Body of pancreas (tissue), 4 donors: ENCODE results near the gene RABGAP1. TPM values are rescaled to one million over a fixed set of nuclear protein-coding genes. Genes with fewer than 3 reads are reported as not detected.
A peak's percentile ranks its signal among the peaks of the same experiment; 100 is the strongest.

Experiments used
- ATAC-seq: fragments of 150-250 bp; one replicate; pipeline ENCODE4 v1.9.1; 2016
- DNase-seq, 4 donors: peaks; one replicate each; pipeline ENCODE4 v3.0.0-alpha.2; 2019
- H3K27ac ChIP-seq, 4 donors: fragments of 200-600 bp; sonication (generic); 1 replicate in 3 of 4; 2 replicates in 1 of 4; pipeline versions ENCODE4 v1.5.1 to v1.6.1; 2016 to 2019; ENCODE audit warnings: mild to moderate bottlenecking in 1 of 4, mixed read lengths in 1 of 4, moderate library complexity in 1 of 4
- H3K27me3 ChIP-seq, 2 donors: fragments of 200-600 bp; sonication (generic); one replicate each; pipeline ENCODE4 v1.6.0; 2016; ENCODE audit warnings: mild to moderate bottlenecking in 1 of 2
- H3K36me3 ChIP-seq, 2 donors: fragments of 200-600 bp; sonication (generic); replicated peaks in 1 of 2; 2 replicates each; pipeline ENCODE4 v1.5.1; 2016; ENCODE audit warnings: low read depth in 2 of 2; ENCODE audit not compliant: insufficient read depth in 1 of 2
- H3K4me1 ChIP-seq: fragments of 200-600 bp; sonication (generic); one replicate; pipeline ENCODE4 v1.6.0; 2016
- H3K4me3 ChIP-seq, 2 donors: fragments of 200-600 bp; sonication (generic); 1 replicate in 1 of 2; 2 replicates in 1 of 2; pipeline ENCODE4 v1.5.1; 2016 to 2019
- H3K9me3 ChIP-seq, 3 donors: fragments of 200-600 bp; sonication (generic); 1 replicate in 2 of 3; 2 replicates in 1 of 3; pipeline ENCODE4 v1.5.1; 2016
- POLR2A ChIP-seq, 3 donors: fragments of 450-650 bp; IDR thresholded peaks; one replicate each; pipeline ENCODE4 v1.6.1; 2016; ENCODE audit warnings: antibody characterized with exemption in 3 of 3, mild to moderate bottlenecking in 2 of 3
- WGBS, 2 donors: methylation state at CpG; one replicate each; pipeline ENCODE4 v1.1.5; 2017; 5-methylcytosine and 5-hydroxymethylcytosine counted together
- intact Hi-C: fragments of 100-400 bp; cut with DNase I; formaldehyde crosslinking; loops from one replicate; pipeline ENCODE4 v1.15.1; 2023
- total RNA-seq, 2 donors: library from RNA; depleted of rRNA; stranded (reverse); fragments of >200 nt; gene quantifications; one replicate each; pipeline ENCODE4 v1.1.0, GENCODE V29; 2016
- TF ChIP-seq, protein P1 (sequence below), 7 experiments: fragments of 450-650 bp in 4 of 7; fragments of 200-600 bp in 3 of 7; sonication (generic) in 3 of 7; IDR thresholded peaks; one replicate each; pipeline ENCODE4 v1.5.1; 2016 to 2019; ENCODE audit warnings: antibody characterized with exemption in 7 of 7

Gene RABGAP1
- total RNA-seq, 2 donors from 2014 or later: 31.1 to 33.6 TPM

DNA sequence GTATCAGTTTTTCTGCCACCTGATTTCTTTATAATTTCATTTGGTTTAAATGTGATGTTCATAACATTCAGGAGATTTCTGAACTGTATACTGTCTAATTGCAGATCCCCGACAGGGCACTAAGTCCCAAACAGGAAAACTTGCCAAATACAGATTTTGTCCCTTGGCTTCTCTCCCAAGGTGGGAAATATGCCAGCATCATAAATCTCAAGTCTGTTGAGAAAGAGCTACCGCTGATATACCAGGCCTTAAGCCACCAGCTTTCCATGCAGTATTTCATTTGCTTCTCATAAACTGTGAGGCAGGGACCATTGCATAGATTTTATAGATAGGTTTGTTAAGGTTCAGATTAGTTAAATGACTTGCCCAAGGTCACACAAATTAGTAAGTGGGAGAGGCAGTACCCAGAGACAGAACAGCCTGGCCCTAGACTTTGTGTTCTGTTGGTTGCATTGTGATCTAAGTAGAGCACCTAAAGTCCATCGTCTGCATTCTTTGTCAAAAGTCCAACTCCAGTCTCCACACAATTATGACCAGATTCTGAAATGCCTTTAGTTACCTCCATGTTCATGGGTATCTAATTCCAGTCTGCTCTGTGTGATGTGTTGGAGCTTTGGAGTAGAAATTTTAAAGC, 108.9 kb downstream of the RABGAP1 start:
- Histone ChIP-seq H3K4me1 (peaks cover 30% of the 10 kb centered on the region), H3K9me3 (no peaks in the 10 kb centered on the region), H3K27ac (peak overlapping the region in 1 of 4 donors; percentile 9), H3K27me3 (no peaks in the 10 kb centered on the region), H3K36me3 (no peaks in the 10 kb centered on the region), H3K4me3 (no peak overlapping the region)
- peak; percentile 53 to 64 (median 56) for DNase-seq
- peak; percentile 68 for ATAC-seq
- 7 to 10% methylated on average over 3 of the region's 3 CpGs for WGBS, 2 donors
- intact Hi-C loops: no loop called here
- TF ChIP-seq POLR2A (IDR thresholded peaks at IDR 0.05): no peak
- TF ChIP-seq, protein P1, sequence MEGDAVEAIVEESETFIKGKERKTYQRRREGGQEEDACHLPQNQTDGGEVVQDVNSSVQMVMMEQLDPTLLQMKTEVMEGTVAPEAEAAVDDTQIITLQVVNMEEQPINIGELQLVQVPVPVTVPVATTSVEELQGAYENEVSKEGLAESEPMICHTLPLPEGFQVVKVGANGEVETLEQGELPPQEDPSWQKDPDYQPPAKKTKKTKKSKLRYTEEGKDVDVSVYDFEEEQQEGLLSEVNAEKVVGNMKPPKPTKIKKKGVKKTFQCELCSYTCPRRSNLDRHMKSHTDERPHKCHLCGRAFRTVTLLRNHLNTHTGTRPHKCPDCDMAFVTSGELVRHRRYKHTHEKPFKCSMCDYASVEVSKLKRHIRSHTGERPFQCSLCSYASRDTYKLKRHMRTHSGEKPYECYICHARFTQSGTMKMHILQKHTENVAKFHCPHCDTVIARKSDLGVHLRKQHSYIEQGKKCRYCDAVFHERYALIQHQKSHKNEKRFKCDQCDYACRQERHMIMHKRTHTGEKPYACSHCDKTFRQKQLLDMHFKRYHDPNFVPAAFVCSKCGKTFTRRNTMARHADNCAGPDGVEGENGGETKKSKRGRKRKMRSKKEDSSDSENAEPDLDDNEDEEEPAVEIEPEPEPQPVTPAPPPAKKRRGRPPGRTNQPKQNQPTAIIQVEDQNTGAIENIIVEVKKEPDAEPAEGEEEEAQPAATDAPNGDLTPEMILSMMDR (IDR thresholded peaks at IDR 0.05): no peak

DNA sequence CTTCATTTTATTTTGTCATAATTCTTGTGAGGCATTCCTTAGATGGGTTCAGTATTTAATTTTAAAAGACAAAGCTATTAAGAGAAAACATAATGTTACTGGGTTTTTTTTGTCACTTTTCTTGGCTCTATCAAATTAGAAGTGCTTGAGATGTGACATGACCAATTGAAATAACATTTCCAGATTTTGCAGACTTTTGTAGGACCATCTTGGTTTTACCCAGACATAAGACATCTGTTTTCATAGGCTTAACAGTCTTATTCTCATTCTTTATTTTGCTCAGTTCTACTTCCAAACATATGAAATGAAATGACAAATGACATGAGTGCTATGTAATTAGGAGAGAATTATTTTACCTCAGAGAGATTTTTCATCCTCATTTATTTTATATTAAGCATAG, 112.2 kb downstream of the RABGAP1 start:
- ATAC-seq (no peak), DNase-seq (no peak)
- peaks cover 20% of the 10 kb centered on the region for H3K4me1 ChIP-seq
- TF ChIP-seq, protein P1 (IDR thresholded peaks at IDR 0.05): no peak
- no peak for TF ChIP-seq POLR2A (IDR thresholded peaks at IDR 0.05)
- H3K9me3 ChIP-seq: no peaks in the 10 kb centered on the region
- no peak overlapping the region for H3K4me3 ChIP-seq
- intact Hi-C loops: no loop called here
- H3K36me3 ChIP-seq: no peaks in the 10 kb centered on the region
- H3K27me3 ChIP-seq: no peaks in the 10 kb centered on the region
- no peak overlapping the region for H3K27ac ChIP-seq

DNA sequence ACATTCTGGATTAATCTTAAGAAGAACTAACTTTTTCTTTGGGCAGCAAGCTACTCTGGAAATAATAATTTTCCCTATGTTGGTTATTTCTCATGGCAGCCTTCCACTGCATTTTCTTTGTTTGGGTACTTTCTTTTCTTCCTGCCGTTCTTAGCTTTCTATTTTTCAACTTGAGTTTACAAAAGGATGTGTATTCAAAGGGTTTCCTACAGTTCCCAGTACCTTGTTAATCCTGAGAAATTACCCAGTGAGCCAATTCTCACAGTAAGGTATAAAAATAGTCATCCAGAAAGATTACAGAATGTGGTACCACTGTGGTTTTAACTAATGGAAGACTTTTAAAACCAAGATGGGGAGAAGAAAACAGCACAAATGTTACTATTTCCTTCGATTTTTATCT, 112.9 kb downstream of the RABGAP1 start:
- no peak overlapping the region for H3K27ac ChIP-seq
- H3K27me3 ChIP-seq: no peaks in the 10 kb centered on the region
- DNase-seq (no peak), ATAC-seq (no peak)
- TF ChIP-seq, protein P1 (IDR thresholded peaks at IDR 0.05): no peak
- TF ChIP-seq POLR2A (IDR thresholded peaks at IDR 0.05): no peak
- WGBS, 2 donors: 48 to 58% methylated on average over 2 of the region's 2 CpGs
- H3K4me3 ChIP-seq: no peak overlapping the region
- no peaks in the 10 kb centered on the region for H3K36me3 ChIP-seq
- intact Hi-C loops: no loop called here
- no peaks in the 10 kb centered on the region for H3K9me3 ChIP-seq
- peaks cover 20% of the 10 kb centered on the region for H3K4me1 ChIP-seq

DNA sequence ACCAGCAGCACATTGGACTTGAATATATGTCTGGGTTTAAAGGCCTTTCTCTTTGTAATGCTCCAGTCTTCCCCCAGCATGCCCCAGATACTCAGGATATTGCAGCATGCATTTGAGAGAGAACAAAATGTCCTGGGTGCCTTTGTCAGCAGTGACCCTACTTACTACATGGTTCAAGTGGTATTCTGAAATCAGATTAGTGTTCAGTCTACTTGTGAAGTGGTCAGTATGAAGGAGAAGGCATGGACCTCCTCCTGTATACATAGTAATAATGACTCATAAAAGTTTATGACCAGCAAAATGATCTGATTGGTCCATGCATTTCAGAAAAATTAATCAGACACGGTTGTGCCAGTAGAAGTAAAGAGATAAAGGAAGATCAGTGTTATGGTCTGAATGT, 118.0 kb downstream of the RABGAP1 start:
- H3K27me3 ChIP-seq: no peaks in the 10 kb centered on the region
- ATAC-seq (no peak), DNase-seq (peak in 1 of 4 donors; percentile 5)
- intact Hi-C loops: no loop called here
- WGBS, 2 donors: 78 to 92% methylated on average over 1 of the region's 1 CpG
- no peak for TF ChIP-seq POLR2A (IDR thresholded peaks at IDR 0.05)
- TF ChIP-seq, protein P1 (IDR thresholded peaks at IDR 0.05): no peak
- H3K36me3 ChIP-seq: no peaks in the 10 kb centered on the region
- no peaks in the 10 kb centered on the region for H3K9me3 ChIP-seq
- H3K4me3 ChIP-seq: no peak overlapping the region
- H3K4me1 ChIP-seq: no peaks in the 10 kb centered on the region
- H3K27ac ChIP-seq: no peak overlapping the region
